Measurements from ENCODE around the gene TBC1D23.

DNA sequence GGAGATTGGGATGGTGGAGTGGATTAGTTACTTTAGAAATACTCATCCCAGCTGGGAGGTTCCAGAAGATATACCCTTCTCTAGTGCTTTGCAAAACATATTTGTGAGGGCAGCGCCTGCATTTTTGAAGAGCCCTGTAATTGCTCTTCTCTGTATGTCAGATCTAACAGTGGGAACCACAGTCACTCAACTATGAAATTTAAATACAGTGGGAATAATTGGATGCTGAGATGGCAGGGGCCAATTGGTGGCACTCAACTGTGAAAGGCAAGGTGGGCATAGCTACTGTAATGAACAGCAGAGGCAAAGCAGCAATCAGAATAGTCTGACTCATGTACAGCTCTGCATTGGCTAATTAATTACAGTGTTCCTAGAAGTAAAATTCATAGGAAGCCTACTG is 22.2 kb upstream of the TBC1D23 start:
- no peak for TF ChIP-seq CTCF (IDR thresholded peaks at IDR 0.05)
- no peak for TF ChIP-seq POLR2A (IDR thresholded peaks at IDR 0.05)
- no peak for TF ChIP-seq POLR2AphosphoS5 (IDR thresholded peaks at IDR 0.05)

Measured in stomach (tissue), 4 donors.